GM19455 (cell line): Measurements from ENCODE around the gene GRN.

Experiments
- ATAC-seq: cut with Tn5 transposase; IDR thresholded peaks from one replicate; pipeline ENCODE4 v1.9.1; 2021; ENCODE audit not compliant: unreplicated experiment

Gene GRN

GRCh38 chr17:44346064-44346844, 1.2 kb downstream of the GRN start:
- ATAC-seq, result no peak

- ATAC-seq, result peak; percentile 2
Measured at GRCh38 chr17:44347206-44348055, 2.3 kb downstream of the GRN start.

- peak; percentile 30 for ATAC-seq
Measured at GRCh38 chr17:44348234-44348987, 3.3 kb downstream of the GRN start.

- ATAC-seq, result peak; percentile 1
Measured at GRCh38 chr17:44348988-44349364, 3.9 kb downstream of the GRN start.

GRCh38 chr17:44349553-44350070, 4.5 kb downstream of the GRN start:
- no peak for ATAC-seq

GRCh38 chr17:44350733-44351226, 5.7 kb downstream of the GRN start:
- no peak for ATAC-seq

- ATAC-seq, result no peak
Measured at GRCh38 chr17:44351464-44351863, 6.4 kb downstream of the GRN start.

GRCh38 chr17:44351961-44352827, 7.1 kb downstream of the GRN start:
- no peak for ATAC-seq

GRCh38 chr17:44352828-44353671, 7.9 kb downstream of the GRN start:
- ATAC-seq, result no peak

- no peak for ATAC-seq
Measured at GRCh38 chr17:44353672-44354331, 8.7 kb downstream of the GRN start.

- no peak for ATAC-seq
Measured at GRCh38 chr17:44354582-44355561, 9.8 kb downstream of the GRN start.

- ATAC-seq, result no peak
Measured at GRCh38 chr17:44355642-44356099, 10.6 kb downstream of the GRN start.

GRCh38 chr17:44356241-44356640, 11.1 kb downstream of the GRN start:
- ATAC-seq, result no peak

GRCh38 chr17:44358066-44358465, 13.0 kb downstream of the GRN start:
- no peak for ATAC-seq

GRCh38 chr17:44359006-44359405, 13.9 kb downstream of the GRN start:
- ATAC-seq, result no peak

GRCh38 chr17:44359458-44360143, 14.5 kb downstream of the GRN start:
- no peak for ATAC-seq

GRCh38 chr17:44360144-44360533, 15.0 kb downstream of the GRN start:
- ATAC-seq, result no peak
